Endothelial cell of umbilical vein (primary cell): ENCODE results near the gene HTRA3. TPM values are rescaled to one million over a fixed set of nuclear protein-coding genes. Genes with fewer than 3 reads are reported as not detected.

Experiments
- BruUV-seq: library from RNA; stranded (reverse); fragments of 400-500 nt; replicated peaks from 2 replicates; lab custom pipeline; 2021; lab: Mats Ljungman, UMichigan
- CTCF ChIA-PET: fragments of 300-600, 350-600 bp; sonication (Branson Sonifier 250); formaldehyde crosslinking; loops from one replicate; lab custom pipeline; 2021; ENCODE audit warnings: antibody characterized with exemption, inconsistent platforms; lab: Charles Lee
- POLR2A ChIA-PET: fragments of 300-600, 350-600 bp; sonication (Branson Sonifier 250); formaldehyde crosslinking; loops from one replicate; lab custom pipeline; 2021; ENCODE audit warnings: antibody characterized with exemption, inconsistent platforms; lab: Charles Lee
- DNase-seq: peaks from one replicate; pipeline ENCODE4 v3.0.0-alpha.2; 2011; ENCODE audit warnings: low read depth, low spot score
- FAIRE-seq: peaks from 2 replicates; lab custom pipeline; 2011; peaks lifted over from hg19 to GRCh38; lab: Jason Lieb, UNC
- H2AFZ ChIP-seq: 2 replicates; pipeline ENCODE4 v1.6.0; 2012; ENCODE audit warnings: low read depth, low read length, control low read depth, inconsistent platforms
- H3K27ac ChIP-seq: 2 replicates; pipeline ENCODE4 v1.5.1; 2011; ENCODE audit warnings: low read depth, mild to moderate bottlenecking, control low read depth, low read length, moderate library complexity; ENCODE audit not compliant: insufficient read depth
- H3K27me3 ChIP-seq, 2 experiments: 2 replicates each; pipeline versions ENCODE4 v1.6.0 to v1.6.1; 2011; ENCODE audit warnings: low read length in 2 of 2, mixed read lengths in 1 of 2; ENCODE audit not compliant: control insufficient read depth in 2 of 2, insufficient read depth in 2 of 2
- H3K36me3 ChIP-seq, 2 experiments: 2 replicates in 1 of 2; 3 replicates in 1 of 2; pipeline ENCODE4 v1.5.1; 2011; ENCODE audit warnings: low read length in 2 of 2, mild to moderate bottlenecking in 1 of 2, moderate library complexity in 1 of 2; ENCODE audit not compliant: control insufficient read depth in 2 of 2, insufficient read depth in 2 of 2; ENCODE audit errors: extremely low read depth in 1 of 2
- H3K4me1 ChIP-seq: 3 replicates; pipeline ENCODE4 v1.5.1; 2011; ENCODE audit warnings: mild to moderate bottlenecking, low read length; ENCODE audit not compliant: control insufficient read depth, insufficient read depth; ENCODE audit errors: extremely low read depth
- H3K4me2 ChIP-seq: 2 replicates; pipeline ENCODE4 v1.6.1; 2011; ENCODE audit warnings: low read length, control low read depth, mixed read lengths; ENCODE audit not compliant: insufficient read depth
- H3K4me3 ChIP-seq, 3 experiments: fragments of 200-600 bp in 1 of 3; sonication (generic), shearing (Covaris generic) in 1 of 3; replicated peaks in 1 of 3; 2 replicates each; pipeline ENCODE4 v1.5.1; 2011 to 2016; ENCODE audit warnings: control low read depth in 3 of 3, low read length in 3 of 3, mild to moderate bottlenecking in 2 of 3, inconsistent platforms in 1 of 3, low read depth in 1 of 3, moderate library complexity in 1 of 3; ENCODE audit not compliant: insufficient read depth in 1 of 3
- H3K79me2 ChIP-seq: 2 replicates; pipeline ENCODE4 v1.6.0; 2012; ENCODE audit warnings: low read length, inconsistent platforms; ENCODE audit not compliant: control insufficient read depth, insufficient read depth
- H3K9ac ChIP-seq: replicated peaks from 2 replicates; pipeline ENCODE3; 2011; ENCODE audit warnings: low read length, control low read depth; ENCODE audit not compliant: insufficient read depth; ENCODE audit errors: extremely low read depth
- H3K9me1 ChIP-seq: replicated peaks from 3 replicates; pipeline ENCODE4 v1.6.0; 2011; ENCODE audit warnings: mild to moderate bottlenecking, low read length; ENCODE audit not compliant: control insufficient read depth, insufficient read depth; ENCODE audit errors: extremely low read depth
- H3K9me3 ChIP-seq: replicated peaks from 2 replicates; pipeline ENCODE4 v1.5.1; 2012; ENCODE audit warnings: low read length, inconsistent platforms; ENCODE audit not compliant: control insufficient read depth, insufficient read depth
- H4K20me1 ChIP-seq: replicated peaks from 2 replicates; pipeline ENCODE3; 2011; ENCODE audit warnings: mild to moderate bottlenecking, low read length; ENCODE audit not compliant: control insufficient read depth, insufficient read depth; ENCODE audit errors: extremely low read depth
- CTCF ChIP-seq, 2 donors: IDR thresholded peaks; 1 replicate in 1 of 2; 2 replicates in 1 of 2; pipeline ENCODE4 v1.5.1; 2011; ENCODE audit warnings: low read length in 2 of 2, mild to moderate bottlenecking in 2 of 2, moderate library complexity in 2 of 2, control low read depth in 1 of 2, inconsistent platforms in 1 of 2, low read depth in 1 of 2; ENCODE audit not compliant: insufficient read depth in 1 of 2; ENCODE audit errors: extremely low read depth in 1 of 2
- EZH2 ChIP-seq: IDR thresholded peaks from 2 replicates; pipeline ENCODE4 v1.6.1; 2012; ENCODE audit warnings: borderline replicate concordance, low read depth, mild to moderate bottlenecking, moderate library complexity, low read length, inconsistent platforms; ENCODE audit not compliant: severe bottlenecking
- FOS ChIP-seq: IDR thresholded peaks from 2 replicates; pipeline ENCODE4 v1.6.1; 2011; ENCODE audit warnings: mild to moderate bottlenecking, low read length, moderate library complexity, borderline replicate concordance; ENCODE audit not compliant: insufficient read depth
- GATA2 ChIP-seq: IDR thresholded peaks from 2 replicates; pipeline ENCODE4 v1.7.0; 2011; ENCODE audit warnings: low read depth, mild to moderate bottlenecking, moderate library complexity, mixed read lengths, low read length; ENCODE audit not compliant: insufficient read length, insufficient read depth
- JUN ChIP-seq: IDR thresholded peaks from 2 replicates; pipeline ENCODE4 v1.6.1; 2011; ENCODE audit warnings: borderline replicate concordance, low read depth; ENCODE audit not compliant: insufficient read length, insufficient read depth
- POLR2A ChIP-seq: IDR thresholded peaks from 2 replicates; pipeline ENCODE4 v1.6.1; 2012; ENCODE audit warnings: low read depth, mild to moderate bottlenecking, control low read depth, low read length
- POLR2AphosphoS5 ChIP-seq: IDR thresholded peaks from 2 replicates; pipeline ENCODE4 v1.6.1; 2012; ENCODE audit warnings: low read depth, mild to moderate bottlenecking, control low read depth, low read length, moderate library complexity; ENCODE audit not compliant: insufficient read depth
- dilution Hi-C: fragments of 300-500 bp; cut with MboI; formaldehyde crosslinking; loops from one replicate; pipeline ENCODE4 v1.15.0; 2019; ENCODE audit warnings: low sequenced_read_pairs; ENCODE audit not compliant: extremely low pct_ligation_motif_present
- intact Hi-C: fragments of 100-400 bp; cut with micrococcal nuclease; formaldehyde crosslinking; loops from one replicate; pipeline ENCODE4 v1.10.0; 2022
- polyA plus RNA-seq, 4 experiments: library from polyadenylated mRNA; depleted of rRNA in 3 of 4; stranded (reverse) in 3 of 4; unstranded in 1 of 4; fragments of >200 nt; gene quantifications; 2 replicates each; pipeline versions ENCODE4 v1.2.1 to v1.2.3, GENCODE V29; 2011 to 2012; ENCODE audit warnings: missing spikeins in 1 of 4
- total RNA-seq: library from RNA; stranded (reverse); gene quantifications from 2 replicates; pipeline ENCODE4 v1.2.3, GENCODE V29; 2021
- TF ChIP-seq, protein P1 (sequence below): IDR thresholded peaks from 2 replicates; pipeline ENCODE4 v1.6.1; 2011; ENCODE audit not compliant: insufficient read depth, insufficient read length

Gene HTRA3
- total and polyA plus RNA-seq, 2 donors (not counting 3 experiments of a cell fraction or from before 2014, with no cell fraction given), result 9.0 to 12.0 TPM

GRCh38 chr4:8245884-8246833 is 23.4 kb upstream of the HTRA3 start:
- Histone ChIP-seq H3K4me3 (no peak overlapping the region), H3K27me3 (no peaks in the 10 kb centered on the region), H3K9me1 (no peaks in the 10 kb centered on the region), H4K20me1 (no peaks in the 10 kb centered on the region), H3K9ac (no peak overlapping the region), H2AFZ (no peak overlapping the region), H3K4me2 (no peak overlapping the region), H3K36me3 (peaks cover 2 to 16% of the 10 kb centered on the region in 2 experiments), H3K4me1 (no peaks in the 10 kb centered on the region), H3K27ac (no peak overlapping the region), H3K79me2 (no peaks in the 10 kb centered on the region), H3K9me3 (no peaks in the 10 kb centered on the region)
- no peak for FAIRE-seq
- TF ChIP-seq POLR2A (no peak), GATA2 (no peak), CTCF (IDR thresholded peaks at IDR 0.05; ENCODE audit: extremely low read depth in 1 of 2, insufficient read depth in 1 of 2, low read depth in 1 of 2, low read length in 2 of 2) (no peak), POLR2AphosphoS5 (no peak), JUN (no peak), EZH2 (no peak), FOS (no peak)
- TF ChIP-seq, protein P1, sequence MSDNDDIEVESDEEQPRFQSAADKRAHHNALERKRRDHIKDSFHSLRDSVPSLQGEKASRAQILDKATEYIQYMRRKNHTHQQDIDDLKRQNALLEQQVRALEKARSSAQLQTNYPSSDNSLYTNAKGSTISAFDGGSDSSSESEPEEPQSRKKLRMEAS, result no peak
- CTCF ChIA-PET, result interaction anchor here (1.4 to 5.2 kb wide), 2 partner anchors 69 to 157 kb away, joined by 4 to 155 read pairs; no protein-coding TSS in a partner anchor
- POLR2A ChIA-PET, result interaction anchor here (0.8 kb wide), 1 partner anchor 164 kb away, joined by 3 read pairs; no protein-coding TSS in a partner anchor
- intact Hi-C loops, result no loop called here
- dilution Hi-C loops, result no loop called here
- BruUV-seq, result no TSS peak
- no peak for DNase-seq
